HepG2 (cell line): ENCODE data around the gene KCNK7. TPM values are rescaled to one million over a fixed set of nuclear protein-coding genes. Genes with fewer than 3 reads are reported as not detected.
A peak's percentile ranks its signal among the peaks of the same experiment; 100 is the strongest.

Experiments used
- HNF4A ChIP-seq: sonication (generic); formaldehyde crosslinking; IDR thresholded peaks from 2 replicates; pipeline ENCODE4 v1.4.0; 2020; ENCODE audit warnings: missing genetic modification reagents
- HNRNPL ChIP-seq: fragments of 200-400 bp; formaldehyde crosslinking; IDR thresholded peaks from 2 replicates; pipeline ENCODE4 v1.6.1; 2017; ENCODE audit warnings: mild to moderate bottlenecking, low read depth, low read length
- HOXA3 ChIP-seq: sonication (generic); formaldehyde crosslinking; IDR thresholded peaks from 2 replicates; pipeline ENCODE4 v1.5.0; 2020; ENCODE audit warnings: missing genetic modification reagents
- HOXD1 ChIP-seq: sonication (generic); formaldehyde crosslinking; IDR thresholded peaks from 2 replicates; pipeline ENCODE4 v1.5.0; 2020; ENCODE audit warnings: missing genetic modification reagents
- IKZF5 ChIP-seq: IDR thresholded peaks from 2 replicates; pipeline ENCODE4 v1.6.1; 2018; ENCODE audit warnings: missing genetic modification reagents, mild to moderate bottlenecking, missing compliant biosample characterization
- NFKBIZ ChIP-seq: IDR thresholded peaks from 2 replicates; pipeline ENCODE4 v1.6.1; 2018; ENCODE audit warnings: missing genetic modification reagents, missing compliant biosample characterization
- POLR2A ChIP-seq, 2 experiments: IDR thresholded peaks; 2 replicates each; pipeline ENCODE4 v1.6.1; 2011; ENCODE audit warnings: low read depth in 2 of 2, low read length in 2 of 2, mild to moderate bottlenecking in 1 of 2, moderate library complexity in 1 of 2; ENCODE audit not compliant: insufficient read depth in 1 of 2
- PPARG ChIP-seq: conservative IDR thresholded peaks from 2 replicates; pipeline ENCODE4 v1.6.1; 2016; ENCODE audit warnings: missing biosample characterization, missing genetic modification reagents
- PRDM10 ChIP-seq: sonication (generic); formaldehyde crosslinking; IDR thresholded peaks from 2 replicates; pipeline ENCODE4 v1.4.0; 2020; ENCODE audit warnings: low read depth, missing genetic modification reagents
- RBM22 ChIP-seq: fragments of 200-400 bp; formaldehyde crosslinking; optimal IDR thresholded peaks from 2 replicates; pipeline ENCODE3; 2017; ENCODE audit warnings: mild to moderate bottlenecking, low read length, moderate library complexity
- RXRB ChIP-seq: IDR thresholded peaks from 2 replicates; pipeline ENCODE4 v1.6.1; 2016; ENCODE audit warnings: borderline replicate concordance, missing genetic modification reagents, missing compliant biosample characterization
- SMARCE1 ChIP-seq: fragments of 450-650 bp; IDR thresholded peaks from 2 replicates; pipeline ENCODE4 v1.6.1; 2017; ENCODE audit warnings: borderline replicate concordance
- SRSF1 ChIP-seq: fragments of 200-400 bp; formaldehyde crosslinking; optimal IDR thresholded peaks from 2 replicates; pipeline ENCODE3; 2017; ENCODE audit warnings: mild to moderate bottlenecking, low read depth, low read length, moderate library complexity
- TARDBP ChIP-seq: sonication (generic); formaldehyde crosslinking; IDR thresholded peaks from 2 replicates; pipeline ENCODE4 v1.8.0; 2022; ENCODE audit warnings: mild to moderate bottlenecking, missing genetic modification reagents
- TBX3 ChIP-seq: fragments of 450-650 bp; IDR thresholded peaks from 2 replicates; pipeline ENCODE4 v1.6.1; 2017; ENCODE audit warnings: antibody characterized with exemption, mild to moderate bottlenecking, inconsistent platforms, borderline replicate concordance
- TOPORS ChIP-seq: sonication (generic); formaldehyde crosslinking; IDR thresholded peaks from 2 replicates; pipeline ENCODE4 v1.8.0; 2023; ENCODE audit warnings: mild to moderate bottlenecking, missing genetic modification reagents
- ZBTB33 ChIP-seq: sonication (generic); formaldehyde crosslinking; IDR thresholded peaks from 2 replicates; pipeline ENCODE4 v1.4.0; 2020; ENCODE audit warnings: missing genetic modification reagents
- ZBTB39 ChIP-seq: sonication (generic); formaldehyde crosslinking; IDR thresholded peaks from 2 replicates; pipeline ENCODE4 v1.5.0; 2020; ENCODE audit warnings: missing genetic modification reagents
- ZEB1 ChIP-seq: IDR thresholded peaks from 2 replicates; pipeline ENCODE4 v1.6.1; 2012; ENCODE audit warnings: mild to moderate bottlenecking, low read depth, inconsistent platforms; ENCODE audit not compliant: insufficient replicate concordance
- ZNF138 ChIP-seq: sonication (generic); formaldehyde crosslinking; IDR thresholded peaks from 2 replicates; pipeline ENCODE4 v1.5.0; 2020; ENCODE audit warnings: mild to moderate bottlenecking, low read depth, missing genetic modification reagents
- ZNF256 ChIP-seq: sonication (generic); formaldehyde crosslinking; conservative IDR thresholded peaks from 2 replicates; pipeline ENCODE4 v1.4.0; 2020; ENCODE audit warnings: missing genetic modification reagents
- ZNF33B ChIP-seq: sonication (generic); formaldehyde crosslinking; IDR thresholded peaks from 2 replicates; pipeline ENCODE4 v1.5.1; 2020; ENCODE audit warnings: mild to moderate bottlenecking, missing genetic modification reagents
- ZSCAN29 ChIP-seq: sonication (generic); formaldehyde crosslinking; conservative IDR thresholded peaks from 2 replicates; pipeline ENCODE4 v1.4.0; 2020; ENCODE audit warnings: mild to moderate bottlenecking, missing genetic modification reagents
- polyA plus RNA-seq, 8 experiments: library from polyadenylated mRNA; depleted of rRNA in 3 of 8; stranded (reverse) in 7 of 8; unstranded in 1 of 8; fragments of >200 nt; fragmentation: Illumina TruSeq in 4 of 8; extraction: Trizol in 4 of 8; gene quantifications; 2 replicates each; pipeline versions ENCODE4 v1.2.1 to v1.2.3, GENCODE V29; 2011 to 2016; ENCODE audit warnings: low read depth in 4 of 8, missing spikeins in 1 of 8, mixed read lengths in 1 of 8; ENCODE audit not compliant: insufficient read depth in 1 of 8
- total RNA-seq, 5 experiments: library from RNA; depleted of rRNA; stranded (reverse); fragments of >200 nt; fragmentation: Illumina TruSeq; extraction: Trizol; gene quantifications; 2 replicates each; pipeline ENCODE4 v1.2.3, GENCODE V29; 2016; ENCODE audit warnings: low read depth in 1 of 5

KCNK7 gene
- total and polyA plus RNA-seq, 2 of the 13 experiments (the other 11 are each of a cell fraction or from before 2014, with no cell fraction given) = 0.11 TPM; not detected in 1

GRCh38 chr11:65574109-65574810 is 21.3 kb downstream of the KCNK7 start (continued):
- TF ChIP-seq HOXA3 (peak; percentile 38; the same call in 1 of the 2 replicates), ZBTB39 (CRISPR knock-in tag) (no peak), POLR2A (IDR thresholded peaks at IDR 0.05; ENCODE audit: insufficient read depth in 1 of 2, low read depth in 2 of 2, low read length in 2 of 2) (no peak), SRSF1 (peak; percentile 54), ZNF33B (no peak), ZBTB33 (no peak), RXRB (peak; percentile 10; the same call in 1 of the 2 replicates), TARDBP (CRISPR knock-in tag) (no peak), ZNF256 (CRISPR knock-in tag) (no peak), ZEB1 (peak; percentile 15), NFKBIZ (no peak), SMARCE1 (no peak), HOXD1 (CRISPR knock-in tag) (0 out of 2 replicates have a peak, but pooled peaks have one; percentile 15), HNRNPL (no peak), RBM22 (peak; percentile 74), ZNF138 (CRISPR knock-in tag) (no peak), TOPORS (CRISPR knock-in tag) (no peak), PPARG (CRISPR knock-in tag) (0 out of 2 replicates have a peak, but pooled peaks have one; percentile 9), PRDM10 (CRISPR knock-in tag) (no peak), TBX3 (no peak), IKZF5 (peak; percentile 69; the same call in 1 of the 2 replicates), HNF4A (no peak), ZSCAN29 (CRISPR knock-in tag) (no peak)
